ENCODE results near the gene RANBP17.
"Not testable (repeated sequence)": the region's sequence is repeated elsewhere in the genome, so short reads cannot be mapped to it uniquely, and the experiment has no call there.

RANBP17 gene

DNA sequence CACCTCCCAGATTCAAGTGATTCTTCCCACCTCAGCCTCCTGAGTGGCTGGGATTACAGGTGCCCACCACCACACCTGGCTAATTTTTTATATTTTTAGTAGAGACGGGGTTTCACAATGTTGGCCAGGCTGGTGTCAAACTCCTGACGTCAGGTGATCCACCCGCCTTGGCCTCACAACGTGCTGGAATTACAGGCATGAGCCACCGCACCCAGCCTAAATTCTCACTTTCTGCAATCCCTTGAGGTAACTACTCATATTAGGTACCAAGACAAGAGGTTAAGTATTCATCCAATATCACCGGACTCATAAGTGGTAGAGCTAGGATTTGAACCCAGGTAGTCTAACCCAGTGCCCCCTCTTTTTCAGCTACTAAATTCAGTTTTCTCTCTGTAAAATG is 436.1 kb downstream of the RANBP17 start:
- DNase-seq (ENCODE audit: low read depth in 2 of 2), result not testable (repeated sequence)

DNA sequence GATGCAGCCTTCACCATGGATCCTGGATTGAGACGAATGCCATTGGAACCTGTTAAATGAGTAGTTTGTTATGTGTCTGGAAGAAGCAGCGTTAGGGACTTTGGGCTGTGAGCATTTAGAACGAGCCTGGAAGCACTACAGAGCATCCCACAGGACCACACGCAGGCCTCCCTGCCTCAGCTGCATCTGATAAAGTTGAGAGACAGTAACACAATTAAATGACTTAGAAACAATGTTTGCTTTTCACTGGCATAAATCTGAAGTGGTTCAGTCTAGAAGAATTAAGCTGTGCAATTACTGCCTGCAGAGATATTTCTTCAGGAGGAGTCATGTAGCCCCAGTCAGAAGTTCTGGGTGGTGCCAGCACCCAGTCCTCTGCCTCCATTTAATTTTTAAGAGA is 437.4 kb downstream of the RANBP17 start:
- no peak for DNase-seq (ENCODE audit: low read depth in 2 of 2)

GRCh38 chr5:171299851-171300250 is 438.0 kb downstream of the RANBP17 start:
- DNase-seq (ENCODE audit: low read depth in 2 of 2), result no peak

DNA sequence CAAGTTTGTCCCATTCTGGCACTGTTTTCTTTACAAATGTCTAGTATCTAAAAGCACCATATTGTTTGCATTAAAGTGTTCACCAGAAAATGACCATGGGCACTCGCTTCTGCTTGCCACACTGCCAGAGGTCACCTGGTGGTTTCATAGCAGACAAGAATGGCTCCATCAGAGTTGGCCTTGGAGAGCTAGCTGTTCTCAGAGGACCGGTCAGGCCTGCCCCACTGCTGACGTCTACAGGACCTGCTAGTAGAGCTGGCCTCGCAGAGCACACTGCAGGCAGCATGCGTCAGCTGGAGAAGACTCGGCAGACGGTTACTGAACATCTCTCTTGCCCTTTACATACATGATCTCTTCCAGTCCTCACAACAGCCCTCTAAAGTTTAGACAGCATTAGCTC is 438.5 kb downstream of the RANBP17 start:
- no peak for DNase-seq (ENCODE audit: low read depth in 2 of 2)

DNA sequence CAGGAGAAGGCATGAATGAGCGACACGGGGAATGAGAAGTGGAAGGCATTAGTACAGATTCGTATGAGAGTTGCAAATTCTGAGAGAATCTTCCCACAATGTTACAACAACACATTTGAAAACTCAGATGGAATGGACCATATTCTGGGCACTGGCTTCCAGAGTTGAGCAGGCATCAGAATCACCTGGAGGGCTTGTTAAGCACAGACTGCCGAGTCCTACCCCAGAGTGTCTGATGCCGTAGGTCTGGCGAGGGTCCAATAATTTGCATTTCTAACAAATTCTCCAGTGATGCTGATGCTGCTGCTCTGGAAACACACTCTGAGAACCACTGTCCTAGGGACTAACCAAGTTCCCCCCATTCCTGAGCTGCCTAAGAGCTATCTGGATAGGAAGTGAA is 444.3 kb downstream of the RANBP17 start:
- no peak for DNase-seq (ENCODE audit: low read depth in 2 of 2)

- DNase-seq (ENCODE audit: low read depth in 2 of 2), result no peak
Measured at GRCh38 chr5:171306781-171307591, 445.2 kb downstream of the RANBP17 start.

- no peak for DNase-seq (ENCODE audit: low read depth in 2 of 2)
Measured at GRCh38 chr5:171307789-171308452, 446.1 kb downstream of the RANBP17 start.

DNA sequence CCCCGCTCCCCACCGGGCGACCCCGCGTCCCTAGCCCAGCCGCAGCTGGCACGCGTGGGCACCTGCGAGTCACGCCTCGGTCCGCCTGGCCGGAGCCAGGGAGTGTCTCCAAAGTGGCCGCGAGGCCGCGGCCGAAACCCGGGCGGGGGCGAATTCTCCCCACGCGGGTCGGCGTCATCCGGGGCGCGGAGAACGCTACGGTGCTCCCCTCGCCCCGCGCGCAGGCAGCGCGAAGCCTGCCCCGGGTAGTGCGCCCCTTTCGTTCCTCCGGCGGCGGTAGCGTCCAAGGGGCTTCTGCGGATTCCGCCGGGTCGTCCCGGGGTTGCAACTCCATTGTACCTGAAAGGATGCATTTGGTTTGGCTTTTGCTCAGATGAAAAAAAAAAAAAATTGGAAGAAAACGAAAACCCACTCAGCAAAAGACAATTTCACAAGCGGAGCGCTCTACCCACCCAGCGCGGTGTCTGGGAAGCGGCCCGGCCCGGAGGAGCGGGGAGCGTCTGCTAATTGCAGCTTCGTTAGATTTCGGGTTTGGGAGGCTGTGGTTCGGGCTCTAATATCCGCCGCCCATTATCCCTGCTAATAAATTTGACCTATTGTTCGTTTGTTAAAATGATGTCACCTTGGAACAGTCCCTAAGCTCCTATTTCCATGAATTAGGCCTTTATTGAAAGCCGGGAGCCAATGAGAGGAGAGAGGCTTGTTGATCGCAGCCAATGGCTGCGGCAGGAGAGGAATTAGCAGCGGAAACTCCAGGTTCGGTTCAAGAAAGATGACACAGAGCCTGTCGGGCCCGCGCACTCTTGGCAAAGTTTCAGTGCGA is 446.8 kb downstream of the RANBP17 start, which contains the start of gene TLX3:
Gene TLX3 (plus strand): TSS at position 796 of the 823 bp plus-strand sequence. CDS start 118 bp downstream, outside the sequence.
- no peak for DNase-seq (ENCODE audit: low read depth in 2 of 2)

- DNase-seq (ENCODE audit: low read depth in 2 of 2), result no peak
Measured at GRCh38 chr5:171309276-171310211, 447.7 kb downstream of the RANBP17 start.

DNA sequence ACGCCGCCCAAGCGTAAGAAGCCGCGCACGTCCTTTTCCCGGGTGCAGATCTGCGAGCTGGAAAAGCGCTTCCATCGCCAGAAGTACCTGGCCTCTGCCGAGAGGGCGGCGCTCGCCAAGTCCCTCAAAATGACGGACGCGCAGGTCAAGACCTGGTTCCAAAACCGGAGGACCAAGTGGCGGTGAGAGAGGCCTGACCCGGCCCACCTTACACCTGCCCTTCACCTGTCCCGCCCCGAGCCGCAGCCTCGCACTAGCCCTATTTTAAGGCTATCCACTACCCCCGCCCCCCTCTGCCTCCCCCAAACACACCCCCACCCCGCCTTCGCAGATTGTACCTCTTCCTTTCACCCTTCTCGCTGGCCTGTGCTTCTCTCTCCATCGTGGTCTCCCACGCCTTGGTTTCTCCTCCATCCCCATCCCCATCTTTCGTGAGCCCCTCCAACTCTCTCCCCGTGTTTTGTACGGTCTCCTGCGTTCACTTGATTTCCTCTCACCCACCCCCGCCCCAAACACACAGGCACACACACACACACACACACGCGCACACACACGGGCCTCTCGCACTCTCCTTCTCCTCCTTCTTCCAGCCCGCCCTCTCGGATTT is 448.5 kb downstream of the RANBP17 start:
- DNase-seq (ENCODE audit: low read depth in 2 of 2), result no peak

- no peak for DNase-seq (ENCODE audit: low read depth in 2 of 2)
Measured at GRCh38 chr5:171310819-171311321, 449.1 kb downstream of the RANBP17 start.

DNA sequence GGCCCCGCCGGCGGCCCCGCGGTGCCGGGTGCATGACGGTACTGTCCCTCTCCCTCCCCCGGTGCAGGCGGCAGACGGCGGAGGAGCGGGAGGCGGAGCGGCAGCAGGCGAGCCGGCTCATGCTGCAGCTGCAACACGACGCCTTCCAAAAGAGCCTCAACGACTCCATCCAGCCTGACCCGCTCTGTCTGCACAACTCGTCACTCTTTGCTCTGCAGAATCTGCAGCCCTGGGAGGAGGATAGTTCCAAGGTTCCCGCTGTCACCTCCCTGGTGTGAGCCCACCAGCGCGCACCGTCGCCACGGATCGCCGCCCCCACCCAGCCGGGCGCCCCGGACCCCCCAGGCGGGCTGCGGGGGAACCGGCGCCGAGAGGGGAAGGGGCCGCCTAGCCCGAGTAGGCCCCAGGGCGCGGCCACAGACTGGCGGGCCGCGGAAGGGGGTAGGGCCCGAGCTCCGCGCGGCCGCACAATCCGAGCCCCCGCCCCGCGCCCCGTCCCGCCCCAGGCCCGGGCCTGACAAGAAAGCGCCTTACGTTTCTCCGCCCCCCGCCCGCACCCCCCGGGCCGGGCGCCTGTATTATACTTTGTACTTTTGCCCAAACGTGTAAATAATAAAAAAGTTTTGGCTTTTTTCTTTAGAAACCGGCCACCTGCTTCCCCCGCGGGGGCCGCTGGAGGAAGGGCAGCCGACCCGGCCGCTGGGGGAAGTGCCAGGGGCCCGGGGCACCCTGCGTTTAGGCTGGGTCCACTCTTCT is 449.7 kb downstream of the RANBP17 start:
- no peak for DNase-seq (ENCODE audit: low read depth in 2 of 2)

DNA sequence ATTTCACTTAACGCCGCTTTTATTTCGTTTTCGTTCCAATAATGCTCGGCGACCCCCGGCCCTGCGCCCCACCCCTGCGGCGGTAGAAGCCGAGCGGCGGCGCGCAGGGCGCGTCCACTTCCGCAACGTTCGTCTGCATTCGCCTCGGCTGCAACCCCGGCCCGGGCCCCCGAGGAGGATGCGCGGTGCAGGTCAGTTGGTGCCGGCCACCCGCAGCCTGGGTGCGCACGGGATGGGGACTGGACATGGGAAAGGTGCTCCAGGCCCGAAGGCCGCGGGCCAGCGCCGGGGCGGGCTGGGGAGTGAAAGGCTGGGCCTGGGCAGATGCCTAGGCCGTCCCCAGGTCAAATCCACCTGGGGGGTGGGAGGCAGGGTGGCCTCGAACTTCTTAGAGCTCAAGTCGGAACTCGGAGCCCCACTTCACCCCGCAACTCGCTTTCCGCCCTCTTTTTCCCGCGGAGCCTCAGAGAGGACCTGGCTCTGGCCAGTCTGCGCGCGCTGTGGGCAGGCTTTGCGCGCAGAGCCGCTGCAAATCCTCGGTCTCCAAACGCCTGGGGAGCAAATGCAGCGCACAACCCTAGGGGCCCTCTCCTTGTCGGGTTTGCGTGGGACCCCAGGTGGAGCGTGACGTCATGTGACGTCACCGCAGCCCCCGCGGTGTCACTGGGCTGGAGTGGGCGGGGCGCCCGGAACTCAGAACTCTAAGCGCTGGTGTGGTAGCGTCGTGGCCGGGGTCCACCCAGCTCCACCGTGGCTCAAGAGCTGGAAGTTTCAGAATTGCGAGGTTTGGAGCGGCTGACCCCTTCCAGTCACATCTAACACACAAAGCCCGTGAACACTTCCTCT is 450.5 kb downstream of the RANBP17 start:
- no peak for DNase-seq (ENCODE audit: low read depth in 2 of 2)

DNA sequence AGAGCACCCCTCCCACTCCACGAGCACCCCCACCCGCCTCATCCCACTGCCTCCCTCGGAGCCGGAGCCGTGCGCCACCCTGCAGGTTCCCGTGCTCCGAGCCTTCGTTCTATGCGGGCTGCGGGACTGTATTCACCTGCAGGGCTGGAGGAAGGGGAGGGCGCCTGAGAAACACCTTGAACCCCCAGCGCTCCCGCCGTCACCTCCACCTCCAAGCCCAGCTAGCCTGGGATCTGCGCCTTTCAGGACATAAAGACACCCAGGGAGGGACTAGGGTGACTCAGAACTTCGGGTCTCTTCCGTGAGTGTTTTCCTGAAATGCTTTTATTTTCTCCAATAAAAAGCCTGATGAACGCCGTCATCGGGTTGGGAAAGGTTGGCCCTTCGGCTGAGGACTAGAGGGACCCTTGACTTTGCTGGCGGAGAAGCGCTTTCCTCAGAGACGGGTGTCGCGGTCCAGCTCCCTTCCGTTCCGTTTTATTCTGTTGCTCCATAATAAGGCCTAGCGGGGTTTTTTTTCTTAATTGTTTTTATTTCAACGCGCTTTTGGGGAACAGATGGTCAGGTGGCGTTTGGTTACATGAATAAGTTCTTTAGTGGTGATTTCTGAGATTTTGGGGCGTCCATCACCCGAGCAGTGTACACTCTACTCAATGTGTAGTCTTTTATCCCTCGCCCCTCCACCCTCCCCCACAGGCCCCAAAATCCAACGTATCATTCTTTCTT is 451.8 kb downstream of the RANBP17 start:
- no peak for DNase-seq (ENCODE audit: low read depth in 2 of 2)

- DNase-seq (ENCODE audit: low read depth in 2 of 2), result no peak
Measured at GRCh38 chr5:171314728-171315385, 453.0 kb downstream of the RANBP17 start.

GRCh38 chr5:171315386-171315891 is 453.6 kb downstream of the RANBP17 start:
- no peak for DNase-seq (ENCODE audit: low read depth in 2 of 2)

DNA sequence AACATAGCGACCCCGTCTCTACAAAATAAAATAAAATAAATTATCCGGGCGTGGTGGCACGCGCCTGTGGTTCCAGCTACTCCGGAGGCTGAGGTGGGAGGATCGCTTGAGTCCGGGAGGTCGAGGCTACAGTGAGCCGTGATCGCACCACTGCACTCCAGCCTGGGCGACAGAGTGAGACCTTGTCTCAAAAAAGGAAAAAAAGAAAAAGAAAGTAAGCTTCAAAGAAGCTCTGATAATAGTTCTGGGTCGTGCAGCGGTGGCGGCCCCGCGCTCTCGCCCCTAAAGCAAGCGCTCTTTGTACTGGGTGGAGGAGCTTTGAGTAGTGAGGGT is 454.1 kb downstream of the RANBP17 start:
- DNase-seq (ENCODE audit: low read depth in 2 of 2), result no peak
